ENCODE data around the gene XRN1.

The XRN1 gene

DNA sequence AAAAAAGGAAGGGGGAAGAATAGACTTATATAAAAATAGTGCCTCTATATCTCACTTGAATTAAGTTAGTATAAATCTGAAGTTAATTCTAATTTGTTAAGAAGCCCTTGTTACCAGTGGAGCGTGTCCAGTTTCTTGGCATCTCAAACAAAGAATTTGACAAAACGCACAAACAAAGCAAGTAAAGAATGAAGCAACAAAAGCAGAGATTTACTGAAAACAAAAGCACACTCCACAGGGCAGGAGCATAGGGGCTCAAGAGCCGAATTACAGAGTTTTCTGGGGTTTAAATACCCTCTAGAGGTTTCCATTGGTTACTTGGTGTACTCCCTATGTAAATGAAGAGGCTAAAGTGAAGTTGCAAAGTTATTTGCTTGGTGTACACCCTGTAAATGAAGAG lies 188.5 kb downstream of the XRN1 start:
- Histone ChIP-seq H3K36me3 (ENCODE audit: control insufficient read depth, insufficient read depth, low read length) (no peaks in the 10 kb centered on the region), H3K4me1 (ENCODE audit: control insufficient read depth, insufficient read depth, low read length, poor library complexity, severe bottlenecking) (no peaks in the 10 kb centered on the region), H3K27me3 (replicated peaks; ENCODE audit: control insufficient read depth, insufficient read depth, low read length, poor library complexity, severe bottlenecking) (no peaks in the 10 kb centered on the region), H3K27ac (ENCODE audit: insufficient read depth, low read length, poor library complexity, severe bottlenecking) (no peak overlapping the region), H3K9me3 (ENCODE audit: control insufficient read depth, low read length) (no peaks in the 10 kb centered on the region), H3K4me3 (ENCODE audit: insufficient read depth, low read depth, low read length, poor library complexity, severe bottlenecking) (no peak overlapping the region)
- DNase-seq: no peak

DNA sequence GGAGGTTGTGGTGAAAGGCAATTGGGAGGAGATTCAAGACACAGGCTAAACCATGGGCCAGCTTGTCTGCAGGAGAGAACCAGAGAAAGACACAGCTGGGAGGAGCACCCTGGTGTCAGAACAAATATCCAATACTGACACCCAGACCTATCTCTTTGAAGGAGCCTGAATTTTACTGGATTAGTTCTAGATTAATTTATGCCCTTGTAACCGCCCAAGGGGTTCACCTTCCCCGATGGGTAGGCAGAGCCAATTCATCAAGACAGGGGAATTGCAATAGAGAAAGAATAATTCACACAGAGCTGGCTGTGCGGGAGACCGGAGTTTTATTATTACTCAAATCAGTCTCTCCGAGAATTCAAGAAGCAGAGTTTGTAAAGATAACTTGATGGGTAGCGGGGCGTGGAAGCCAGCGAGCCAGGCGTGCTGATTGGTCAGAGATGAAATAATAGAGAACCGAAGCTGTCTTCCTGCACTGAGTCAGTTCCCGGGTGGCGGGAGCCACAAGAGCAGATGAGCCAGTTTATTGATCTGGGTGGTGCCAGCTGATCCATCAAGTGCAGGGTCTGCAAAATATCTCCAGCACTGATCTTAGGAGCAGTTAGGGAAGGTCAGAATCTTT lies 191.0 kb downstream of the XRN1 start:
- H3K4me1 ChIP-seq (ENCODE audit: control insufficient read depth, insufficient read depth, low read length, poor library complexity, severe bottlenecking): no peaks in the 10 kb centered on the region
- no peaks in the 10 kb centered on the region for H3K9me3 ChIP-seq (ENCODE audit: control insufficient read depth, low read length)
- no peak overlapping the region for H3K4me3 ChIP-seq (ENCODE audit: insufficient read depth, low read depth, low read length, poor library complexity, severe bottlenecking)
- DNase-seq: no peak
- no peak overlapping the region for H3K27ac ChIP-seq (ENCODE audit: insufficient read depth, low read length, poor library complexity, severe bottlenecking)
- H3K36me3 ChIP-seq (ENCODE audit: control insufficient read depth, insufficient read depth, low read length): no peaks in the 10 kb centered on the region
- no peaks in the 10 kb centered on the region for H3K27me3 ChIP-seq (replicated peaks; ENCODE audit: control insufficient read depth, insufficient read depth, low read length, poor library complexity, severe bottlenecking)
